Epidermal melanocyte (primary cell): ENCODE measurements around the gene HHIPL1.
"Not testable (repeated sequence)": the region's sequence is repeated elsewhere in the genome, so short reads cannot be mapped to it uniquely, and the experiment has no call there.

Experiments
- DNase-seq: peaks from one replicate; pipeline ENCODE4 v3.0.0; 2011; ENCODE audit warnings: low spot score; ENCODE audit not compliant: insufficient read length

HHIPL1 gene

DNA sequence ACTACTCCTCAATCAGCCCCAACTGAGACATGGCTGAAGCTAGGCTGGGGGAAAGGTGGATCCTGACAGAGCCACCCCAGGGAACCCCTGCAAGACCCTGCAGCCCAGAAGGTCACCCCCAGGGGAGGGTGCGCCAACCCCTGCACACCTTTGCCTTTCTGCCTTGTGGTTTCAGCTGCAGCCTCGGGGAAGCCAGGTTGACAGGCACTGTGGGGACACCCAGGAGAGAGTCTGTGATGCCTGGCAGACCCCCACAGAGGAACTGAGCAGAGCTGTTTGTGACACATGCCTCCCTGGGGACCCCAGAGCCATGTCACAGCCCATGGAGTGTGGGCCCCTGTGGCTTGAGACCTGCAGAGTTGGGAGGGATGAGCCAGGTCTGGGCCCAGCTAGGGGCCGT, 11.8 kb upstream of the HHIPL1 start:
- no peak for DNase-seq

DNA sequence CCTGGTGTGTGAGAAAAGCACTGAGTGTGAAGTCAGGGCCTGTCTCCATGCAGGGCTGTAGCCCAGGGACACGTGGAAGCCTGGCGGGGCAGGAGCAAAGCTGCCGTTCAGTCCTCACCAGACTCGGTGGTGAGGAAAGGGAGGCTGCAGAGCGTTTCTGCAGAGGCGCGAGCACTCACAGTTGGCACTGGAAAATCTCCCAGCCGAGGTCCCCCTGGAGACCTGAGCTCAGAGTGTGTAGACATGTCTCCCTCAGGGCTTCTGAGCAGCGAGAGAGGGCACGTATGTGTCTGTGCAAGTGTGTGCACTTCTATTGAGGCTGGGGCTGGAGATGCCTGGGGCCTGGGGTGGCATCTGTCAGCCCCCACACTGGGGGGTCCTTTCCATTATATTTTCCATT, 11.0 kb upstream of the HHIPL1 start:
- no peak for DNase-seq

DNA sequence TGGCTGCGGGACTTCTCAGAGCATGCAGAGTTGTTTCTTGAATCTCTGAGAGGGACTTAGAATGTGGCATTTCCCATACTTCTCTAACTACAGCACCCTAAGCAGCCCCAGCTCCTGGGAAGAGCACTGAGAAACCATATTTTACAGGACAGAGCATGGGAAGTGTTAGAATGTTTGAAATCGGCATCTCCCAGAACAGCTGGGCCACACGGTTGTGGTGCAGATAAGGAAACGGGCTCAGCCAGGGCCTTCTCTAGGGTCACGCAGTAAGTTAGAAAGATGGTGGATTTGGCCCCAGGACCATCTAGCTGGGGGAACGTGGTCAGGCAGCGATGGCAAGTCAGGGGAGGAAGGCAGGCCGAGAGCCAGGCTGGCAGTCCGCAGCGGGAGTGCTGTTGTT, 10.5 kb upstream of the HHIPL1 start:
- DNase-seq, result no peak

DNA sequence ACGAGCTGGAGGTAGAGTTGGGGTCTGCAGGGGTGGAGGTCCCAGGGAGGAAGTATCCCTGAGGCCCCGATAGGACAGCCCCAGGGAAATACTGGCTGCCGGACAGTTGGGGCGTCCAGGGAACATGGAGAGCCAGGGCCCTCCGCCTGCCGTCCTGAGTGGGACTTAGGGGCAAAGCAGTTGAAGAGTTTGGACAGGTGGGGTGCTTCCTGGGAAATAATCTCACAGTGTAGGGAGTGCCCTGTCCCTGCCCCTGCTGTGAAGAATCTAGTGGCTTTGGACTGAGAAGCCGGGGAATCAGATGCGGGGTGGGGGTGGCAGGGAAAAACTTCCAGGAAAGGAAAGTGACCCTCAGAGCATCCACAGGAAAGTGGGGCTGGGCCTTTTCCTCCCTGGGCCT, 9.8 kb upstream of the HHIPL1 start:
- no peak for DNase-seq

DNA sequence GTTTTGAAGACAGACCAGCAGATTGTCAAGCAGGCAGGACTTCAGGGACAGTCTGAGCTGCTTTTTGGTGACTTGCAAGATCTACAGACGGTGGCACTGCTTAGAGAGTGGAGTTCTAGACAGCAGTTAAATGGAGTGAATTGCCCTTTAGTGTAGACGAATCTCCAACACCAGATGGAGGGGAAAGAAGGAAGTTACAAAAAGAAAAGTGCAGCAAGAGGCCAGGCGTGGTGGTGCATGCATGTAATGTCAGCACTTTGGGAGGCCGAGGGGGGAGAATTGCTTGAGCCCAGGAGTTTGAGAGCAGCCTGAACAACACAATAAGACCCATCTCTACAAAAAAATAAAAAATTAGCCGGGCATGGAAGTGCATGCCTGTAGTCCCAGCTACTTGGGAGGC, 8.4 kb upstream of the HHIPL1 start:
- no peak for DNase-seq

DNA sequence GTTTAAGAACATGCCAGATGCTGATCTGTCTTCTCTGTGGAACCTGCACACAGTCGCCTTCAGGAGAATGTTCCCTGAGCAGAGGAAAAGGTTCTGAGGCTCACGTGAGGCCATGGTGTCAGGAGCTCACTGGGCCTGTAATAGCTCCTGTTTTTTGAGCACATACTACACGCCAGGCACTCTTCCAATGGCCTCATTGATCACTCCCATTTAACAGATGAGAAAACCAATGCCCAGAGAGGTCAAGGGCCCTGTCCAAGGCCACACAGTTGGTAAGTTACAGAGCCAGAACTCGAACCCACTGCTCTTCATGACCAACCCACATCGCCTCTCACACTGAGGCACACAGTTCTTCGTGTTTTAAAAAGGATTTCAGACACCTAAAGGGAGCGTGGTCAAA, 7.3 kb upstream of the HHIPL1 start:
- DNase-seq, result no peak

DNA sequence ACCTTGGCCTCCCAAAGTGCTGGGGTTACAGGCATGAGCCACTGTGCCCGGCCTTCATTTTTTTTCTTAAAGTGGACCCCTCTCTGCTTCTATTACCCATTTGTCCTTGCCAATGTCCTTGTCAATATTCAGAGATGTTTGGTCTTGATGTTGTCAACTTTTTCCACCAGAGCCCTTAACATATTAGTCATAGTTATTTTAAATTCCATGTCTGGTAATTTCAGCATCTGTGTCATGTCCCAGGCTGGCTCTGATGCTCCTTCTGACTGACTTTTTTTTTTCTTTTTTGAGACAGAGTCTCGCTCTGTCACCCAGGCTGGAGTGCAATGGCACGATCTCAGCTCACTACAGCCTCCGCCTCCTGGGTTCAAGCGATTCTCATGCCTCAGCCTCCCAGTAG, 2.2 kb upstream of the HHIPL1 start:
- DNase-seq, result not testable (repeated sequence)

DNA sequence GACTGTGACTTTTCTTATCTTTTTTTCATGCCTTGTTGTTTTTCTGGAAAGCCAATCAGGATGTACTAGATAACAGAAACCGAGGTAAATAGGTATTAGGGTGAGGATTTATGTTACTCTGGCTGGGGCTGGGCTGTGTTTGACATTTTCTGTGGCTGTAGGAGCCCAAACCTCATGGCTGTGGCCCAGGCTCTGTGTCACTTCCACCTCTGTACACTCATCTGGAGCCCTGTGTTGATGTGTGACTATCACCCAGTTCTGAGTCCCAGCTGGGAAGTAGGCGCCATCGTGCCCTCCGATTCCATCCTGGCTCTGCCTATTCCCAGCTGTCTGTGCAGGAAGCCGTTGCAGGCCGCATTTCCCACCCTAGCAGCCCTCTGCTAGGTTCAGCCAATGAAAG, 1.6 kb upstream of the HHIPL1 start:
- no peak for DNase-seq

DNA sequence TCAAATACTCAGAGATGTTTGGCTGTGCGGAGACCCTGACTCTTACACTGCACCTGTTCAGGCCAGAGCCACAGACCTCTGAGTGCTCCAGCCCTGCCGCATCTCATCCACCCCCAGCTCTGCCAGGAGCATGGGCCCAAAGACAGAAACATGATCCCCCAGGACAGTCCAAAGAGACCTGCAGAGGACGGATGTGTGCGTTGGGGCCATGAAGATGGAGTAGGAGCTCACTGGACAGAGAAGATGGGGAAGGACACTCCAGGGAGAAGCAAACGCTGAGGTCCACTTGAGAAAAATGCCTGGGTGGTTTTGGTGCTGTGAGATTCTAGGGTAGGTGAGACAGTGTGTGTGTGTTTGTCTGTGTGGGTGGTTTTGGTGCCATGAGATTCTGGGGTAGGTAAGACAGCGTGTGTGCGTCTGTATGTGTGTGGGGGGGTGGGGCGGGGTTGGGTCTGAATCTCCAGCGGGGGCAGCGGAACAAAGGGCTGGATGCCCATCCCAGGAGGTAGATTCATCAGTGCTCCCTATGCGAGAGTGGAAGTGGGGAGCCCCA, 818 bp upstream of the HHIPL1 start:
- DNase-seq, result no peak

DNA sequence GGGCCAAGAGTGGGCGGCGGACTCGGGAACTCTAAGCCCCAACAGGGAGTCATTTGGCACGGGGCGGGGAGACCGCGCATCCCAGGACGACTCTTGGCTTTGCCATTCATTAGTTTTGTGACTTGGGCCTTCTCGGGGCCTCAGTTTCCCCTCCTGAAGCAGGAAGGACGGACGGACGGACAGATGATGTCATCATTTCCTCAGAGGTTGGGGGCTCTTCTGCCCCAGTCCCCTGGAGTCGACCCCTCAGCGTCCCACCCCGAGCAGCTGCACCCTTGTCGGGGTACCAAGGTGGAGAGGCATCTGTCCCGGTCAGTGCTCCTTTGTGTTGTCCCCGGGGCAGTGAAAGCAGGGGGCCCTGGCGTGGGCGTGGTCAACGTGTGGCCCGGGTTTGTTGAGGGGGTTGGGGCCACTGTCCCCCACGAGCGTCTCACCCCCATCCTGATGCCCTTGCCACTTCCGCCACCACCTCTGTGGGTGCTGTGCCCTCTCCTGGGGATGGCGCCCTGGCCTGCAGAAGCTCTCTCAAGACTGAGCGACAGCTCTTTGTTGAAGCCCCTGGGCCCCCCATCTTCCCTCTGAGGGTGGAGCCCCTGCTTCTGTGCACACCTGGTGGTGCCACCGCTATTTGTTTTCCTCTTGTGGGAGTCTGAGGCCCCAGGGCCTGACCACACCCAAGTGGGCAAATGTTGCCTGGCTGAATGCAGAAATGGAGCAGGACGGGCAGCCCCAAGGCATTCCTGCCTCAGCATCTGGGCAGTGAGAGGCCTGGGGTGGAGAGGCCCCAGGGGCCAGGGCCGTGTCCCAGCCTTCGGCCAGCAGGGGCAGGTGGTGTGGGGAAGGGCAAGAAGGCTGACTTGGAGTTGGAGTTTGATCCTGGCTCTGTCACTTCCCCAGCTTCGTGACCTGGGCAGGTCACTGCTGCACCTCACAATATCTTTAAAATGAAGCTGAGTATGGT, 896 bp downstream of the HHIPL1 start:
- no peak for DNase-seq

DNA sequence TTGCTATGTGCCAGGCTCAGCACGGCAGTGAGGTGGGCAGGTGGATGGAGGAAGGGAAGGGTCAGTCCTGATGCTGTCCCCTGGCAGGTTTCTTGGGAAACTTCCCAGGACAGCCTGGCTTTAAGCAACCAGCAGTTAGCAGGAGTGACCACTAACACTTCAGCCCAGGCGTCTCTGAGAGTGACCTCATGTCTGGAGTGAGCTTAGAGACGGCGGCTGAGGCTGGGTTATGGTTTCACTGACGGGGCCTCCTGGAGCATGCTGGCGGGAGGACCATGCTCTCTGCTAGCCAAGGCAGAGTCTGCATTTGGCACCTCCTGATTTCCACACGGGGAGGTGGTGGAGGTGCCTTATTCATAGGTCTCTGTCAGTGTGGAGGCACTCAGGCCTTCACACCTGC, 2.5 kb downstream of the HHIPL1 start:
- DNase-seq, result no peak

DNA sequence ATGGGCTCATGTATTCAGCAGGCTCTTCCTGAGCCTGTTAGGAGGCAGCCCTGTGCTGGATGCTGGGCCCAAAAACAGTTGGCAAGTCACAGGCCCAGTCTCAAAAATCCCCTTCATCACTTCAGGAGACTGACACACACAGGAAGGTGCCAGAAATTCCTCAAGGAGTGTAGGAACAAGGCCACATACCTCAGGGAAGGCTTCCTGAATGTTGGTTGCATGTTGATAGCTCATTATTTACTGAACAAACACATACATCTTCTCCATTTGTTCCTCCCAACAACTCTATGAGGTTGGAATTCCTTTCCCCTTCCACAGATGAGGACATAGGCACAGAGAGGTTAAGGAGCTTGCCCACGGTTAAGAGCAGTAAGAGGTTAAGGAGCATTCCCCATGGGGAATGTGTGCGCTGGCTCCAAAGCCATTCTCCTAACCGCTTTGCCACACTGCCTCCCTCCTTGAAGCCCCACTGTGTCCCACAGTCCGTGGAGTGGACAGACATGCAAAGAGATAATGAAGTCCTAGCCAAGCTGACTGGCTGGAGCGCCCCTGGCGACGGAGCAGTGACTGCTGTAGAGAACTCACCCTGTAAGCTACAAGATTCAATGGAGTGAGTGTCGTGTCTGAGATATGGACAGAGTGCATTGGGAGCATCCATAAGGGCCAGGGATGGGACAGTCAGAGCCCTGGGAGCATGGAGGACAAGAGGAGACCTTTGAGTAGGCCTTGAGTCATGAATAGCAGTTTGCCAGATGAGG, 3.3 kb downstream of the HHIPL1 start:
- no peak for DNase-seq

DNA sequence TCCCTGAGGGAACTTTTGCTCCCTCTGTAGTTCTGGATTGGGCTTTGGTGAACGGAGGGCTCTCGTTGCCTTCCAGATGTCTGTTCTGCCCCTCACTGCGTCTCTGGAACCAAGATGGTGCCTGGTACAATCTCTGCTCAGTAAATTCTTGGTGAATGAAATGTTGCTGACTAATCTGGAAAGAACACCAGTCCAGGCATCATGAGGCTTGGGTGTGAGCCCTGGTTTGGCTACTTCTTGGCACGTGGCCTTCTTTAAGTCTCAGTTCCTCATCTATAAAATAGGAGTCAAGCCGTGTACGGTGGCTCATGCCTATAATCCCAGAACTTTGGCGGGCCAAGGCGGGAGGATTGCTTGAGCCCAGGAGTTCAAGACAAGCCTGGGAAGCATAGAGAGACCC, 4.3 kb downstream of the HHIPL1 start:
- DNase-seq, result no peak

DNA sequence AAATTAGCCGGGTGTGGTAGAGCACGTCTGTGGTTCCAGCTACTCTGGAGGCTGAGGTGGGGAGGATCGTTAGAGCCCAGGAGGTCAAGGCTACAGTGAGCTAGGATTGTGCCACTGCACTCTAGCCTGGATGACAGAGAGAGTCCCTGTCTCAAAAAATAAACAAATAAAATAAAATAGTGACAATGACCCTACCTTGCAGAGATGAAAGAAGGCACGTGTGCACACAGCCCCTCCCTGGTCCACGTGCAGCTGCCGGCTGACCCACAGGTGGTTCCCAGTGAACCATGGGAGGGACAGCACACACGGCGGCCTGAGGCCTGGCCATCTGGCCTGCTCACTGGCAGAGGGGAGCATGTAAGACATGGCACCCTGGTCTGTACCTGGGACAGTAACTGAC, 4.7 kb downstream of the HHIPL1 start:
- DNase-seq, result no peak

DNA sequence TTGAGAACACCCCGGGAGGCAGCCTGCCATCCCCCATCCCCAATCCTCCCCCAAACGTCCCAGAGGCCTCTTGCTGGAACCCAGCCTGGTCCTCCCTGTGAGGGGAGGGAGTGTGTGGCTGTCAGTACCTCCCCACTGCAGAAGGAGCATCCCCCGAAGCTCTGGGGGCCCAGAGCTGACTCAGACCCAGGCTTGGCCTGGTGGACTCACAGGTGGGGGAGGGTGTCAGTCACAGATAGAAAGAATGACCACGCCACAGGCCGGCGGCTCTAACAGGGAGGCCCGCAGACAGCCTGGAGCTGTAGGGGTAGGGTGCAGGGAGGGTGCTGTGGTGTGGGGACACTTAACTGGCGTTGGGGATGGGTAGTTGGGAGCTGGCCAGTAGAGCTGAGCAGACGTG, 5.3 kb downstream of the HHIPL1 start:
- no peak for DNase-seq

DNA sequence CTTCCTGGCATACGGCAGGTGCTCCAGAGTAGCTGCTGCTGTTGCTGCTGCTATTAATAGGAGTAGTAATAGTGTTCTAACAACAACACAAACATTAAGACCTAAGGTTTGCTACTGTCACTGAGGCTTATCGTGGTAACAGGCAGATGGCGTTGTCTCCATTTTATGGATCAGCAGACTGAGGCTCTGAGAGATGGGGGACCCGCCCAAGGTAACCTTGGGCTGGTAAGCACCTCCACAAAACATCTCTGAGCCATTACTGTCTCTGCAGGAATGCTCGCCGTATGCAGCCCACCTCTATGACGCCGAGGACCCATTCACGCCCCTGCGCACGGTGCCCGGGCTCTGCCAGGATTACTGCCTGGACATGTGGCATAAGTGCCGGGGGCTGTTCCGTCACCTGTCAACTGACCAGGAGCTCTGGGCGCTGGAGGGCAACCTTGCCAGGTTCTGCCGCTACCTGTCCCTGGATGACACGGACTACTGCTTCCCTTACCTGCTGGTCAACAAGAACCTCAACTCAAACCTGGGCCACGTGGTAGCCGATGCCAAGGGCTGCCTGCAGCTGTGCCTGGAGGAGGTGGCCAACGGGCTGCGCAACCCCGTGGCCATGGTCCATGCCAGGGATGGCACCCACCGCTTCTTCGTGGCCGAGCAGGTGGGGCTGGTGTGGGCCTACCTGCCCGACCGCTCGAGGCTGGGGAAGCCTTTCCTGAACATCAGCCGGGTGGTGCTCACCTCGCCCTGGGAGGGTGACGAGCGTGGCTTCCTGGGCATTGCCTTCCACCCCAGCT, 7.2 kb downstream of the HHIPL1 start:
- DNase-seq, result no peak

DNA sequence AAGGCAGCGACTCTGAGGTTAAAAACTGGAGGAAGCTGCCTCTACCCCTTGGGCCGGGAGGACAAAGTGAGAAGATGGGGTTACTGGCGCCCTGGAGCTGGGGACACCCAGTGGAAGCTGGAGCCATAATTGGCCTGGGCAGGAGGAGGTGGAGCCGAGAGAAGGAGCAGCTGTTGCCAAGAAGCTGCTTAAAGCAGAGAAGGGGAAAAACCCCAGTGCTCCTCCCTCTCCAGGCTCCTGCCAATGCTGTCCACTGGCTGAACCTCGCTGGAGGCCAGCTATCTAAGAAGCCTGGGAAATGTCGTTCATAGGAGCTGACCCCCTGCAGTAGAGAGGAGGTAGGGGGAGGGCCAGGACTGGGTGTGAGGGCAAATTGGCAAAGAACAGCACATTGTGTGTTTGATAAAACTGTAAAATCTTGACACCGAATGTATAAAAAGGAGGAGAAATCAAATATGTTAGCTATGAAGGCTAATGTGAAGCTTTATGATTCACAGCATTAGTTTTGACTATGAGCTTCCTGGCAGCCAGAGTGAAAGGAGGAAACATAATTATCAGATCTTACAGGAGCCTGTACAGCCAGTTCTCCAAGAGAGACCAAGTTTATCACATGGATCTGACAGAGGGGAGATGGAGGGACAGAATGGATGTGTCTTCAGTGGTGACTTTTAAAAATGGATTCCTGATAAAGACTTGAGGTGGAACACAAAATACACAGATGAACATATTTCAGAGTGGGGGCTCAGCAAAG, 9.5 kb downstream of the HHIPL1 start:
- DNase-seq, result peak; percentile 77

DNA sequence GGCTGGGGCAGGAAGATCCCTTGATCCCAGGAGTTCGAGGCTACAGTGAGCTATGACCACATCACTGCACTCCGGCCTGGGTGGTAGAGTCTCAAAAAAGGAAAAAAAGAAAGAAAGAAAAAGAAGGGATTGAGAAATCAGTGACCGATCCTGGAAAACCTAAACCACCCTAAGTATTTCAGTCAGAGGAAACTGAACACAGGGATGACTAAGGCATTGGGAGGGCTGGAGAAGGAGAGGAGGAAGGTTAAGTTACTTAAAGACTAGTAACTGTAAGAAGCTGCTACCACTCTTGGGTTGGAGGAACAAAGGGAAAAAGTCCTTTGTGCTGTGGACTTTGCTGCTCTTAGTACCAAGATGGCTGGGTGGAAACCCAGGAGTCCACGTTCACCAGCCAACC, 10.6 kb downstream of the HHIPL1 start:
- no peak for DNase-seq

DNA sequence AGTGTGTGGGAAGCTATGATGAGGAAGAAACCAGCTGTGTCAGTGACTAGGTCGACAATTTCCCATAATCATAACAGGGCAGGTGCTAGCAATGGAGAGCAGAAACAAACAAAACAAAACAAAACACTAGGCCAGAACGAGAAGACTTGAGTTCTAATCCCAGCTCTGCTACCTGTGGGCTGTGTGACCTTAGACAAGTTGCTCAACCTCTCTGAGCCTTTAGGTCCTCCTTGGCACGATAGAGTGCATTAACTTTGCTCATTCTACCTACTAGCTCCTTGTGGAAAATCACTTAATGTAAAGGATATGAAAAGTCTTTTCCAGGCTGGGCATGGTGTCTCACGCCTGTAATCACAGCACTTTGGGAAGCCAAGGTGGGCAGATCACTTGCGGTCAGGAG, 11.2 kb downstream of the HHIPL1 start:
- no peak for DNase-seq

DNA sequence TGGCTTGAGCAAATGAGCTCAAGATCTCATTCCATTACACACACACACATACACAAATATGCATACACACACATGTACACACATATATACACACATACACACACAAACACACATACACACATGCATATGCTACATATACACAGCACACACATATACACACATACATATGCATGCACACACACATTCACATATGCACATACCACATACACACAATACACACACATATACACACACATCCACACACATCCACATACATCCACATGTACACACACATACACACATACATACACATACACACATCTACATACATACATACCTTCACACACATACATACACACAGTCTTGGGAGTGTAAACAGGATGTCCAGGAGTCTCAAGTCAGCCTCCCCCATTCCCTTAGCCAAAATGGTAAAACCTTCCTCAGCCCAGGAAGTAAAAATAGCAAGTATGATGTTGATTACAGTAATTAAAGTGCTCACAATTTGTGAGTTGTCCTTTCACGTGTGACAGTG, 12.8 kb downstream of the HHIPL1 start:
- no peak for DNase-seq
